DND-41 (cell line): ENCODE data around the gene NEUROD2.

Experiments
- CTCF ChIP-seq: IDR thresholded peaks from 2 replicates; pipeline ENCODE4 v1.5.1; 2012; ENCODE audit warnings: borderline replicate concordance, low read length, moderate library complexity, mild to moderate bottlenecking; ENCODE audit not compliant: poor library complexity, severe bottlenecking; ENCODE audit errors: extremely low read depth
- EZH2 ChIP-seq: IDR thresholded peaks from 3 replicates; pipeline ENCODE4 v1.6.1; 2012; ENCODE audit warnings: borderline replicate concordance, low read depth, mild to moderate bottlenecking, moderate library complexity, low read length, inconsistent platforms; ENCODE audit not compliant: severe bottlenecking

DNA sequence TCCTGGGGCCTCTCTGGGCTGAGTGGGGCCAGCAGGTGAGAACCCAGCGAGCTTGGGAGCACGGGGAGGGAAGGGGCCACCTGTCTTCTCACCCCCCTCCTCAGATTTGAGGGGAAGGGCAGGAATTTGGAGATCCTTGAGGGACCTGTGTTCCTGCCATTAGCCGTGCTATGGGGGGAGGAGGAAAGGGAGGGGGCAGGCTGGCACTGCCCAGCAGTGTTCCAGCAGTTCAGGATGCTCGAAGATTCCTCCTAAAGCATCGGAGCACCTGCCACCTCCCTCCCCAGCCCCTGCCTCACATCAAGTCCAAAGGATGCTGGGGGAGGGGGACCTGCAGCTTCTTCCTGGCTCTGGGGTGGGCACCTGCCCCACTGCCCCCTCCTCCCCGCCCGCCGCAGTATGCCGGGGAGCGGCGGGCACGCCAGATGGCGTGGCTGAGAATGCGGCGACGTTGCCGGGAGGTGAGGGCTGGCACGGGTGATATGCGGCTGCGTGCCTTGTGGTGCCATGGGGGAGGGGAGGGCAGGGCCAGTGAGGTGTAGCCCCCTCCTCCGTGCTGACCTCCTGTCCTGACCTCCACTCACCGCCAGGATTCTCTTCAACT, 4.7 kb upstream of the NEUROD2 start:
- TF ChIP-seq EZH2, result no peak
- no peak for TF ChIP-seq CTCF
